ENCODE results near the gene ZNF483. TPM values are rescaled to one million over a fixed set of nuclear protein-coding genes. Genes with fewer than 3 reads are reported as not detected.
"Not testable (repeated sequence)": the region's sequence is repeated elsewhere in the genome, so short reads cannot be mapped to it uniquely, and the experiment has no call there.

The ZNF483 gene
- total RNA-seq = 1.8 and 2.2 TPM in 2 replicates

DNA sequence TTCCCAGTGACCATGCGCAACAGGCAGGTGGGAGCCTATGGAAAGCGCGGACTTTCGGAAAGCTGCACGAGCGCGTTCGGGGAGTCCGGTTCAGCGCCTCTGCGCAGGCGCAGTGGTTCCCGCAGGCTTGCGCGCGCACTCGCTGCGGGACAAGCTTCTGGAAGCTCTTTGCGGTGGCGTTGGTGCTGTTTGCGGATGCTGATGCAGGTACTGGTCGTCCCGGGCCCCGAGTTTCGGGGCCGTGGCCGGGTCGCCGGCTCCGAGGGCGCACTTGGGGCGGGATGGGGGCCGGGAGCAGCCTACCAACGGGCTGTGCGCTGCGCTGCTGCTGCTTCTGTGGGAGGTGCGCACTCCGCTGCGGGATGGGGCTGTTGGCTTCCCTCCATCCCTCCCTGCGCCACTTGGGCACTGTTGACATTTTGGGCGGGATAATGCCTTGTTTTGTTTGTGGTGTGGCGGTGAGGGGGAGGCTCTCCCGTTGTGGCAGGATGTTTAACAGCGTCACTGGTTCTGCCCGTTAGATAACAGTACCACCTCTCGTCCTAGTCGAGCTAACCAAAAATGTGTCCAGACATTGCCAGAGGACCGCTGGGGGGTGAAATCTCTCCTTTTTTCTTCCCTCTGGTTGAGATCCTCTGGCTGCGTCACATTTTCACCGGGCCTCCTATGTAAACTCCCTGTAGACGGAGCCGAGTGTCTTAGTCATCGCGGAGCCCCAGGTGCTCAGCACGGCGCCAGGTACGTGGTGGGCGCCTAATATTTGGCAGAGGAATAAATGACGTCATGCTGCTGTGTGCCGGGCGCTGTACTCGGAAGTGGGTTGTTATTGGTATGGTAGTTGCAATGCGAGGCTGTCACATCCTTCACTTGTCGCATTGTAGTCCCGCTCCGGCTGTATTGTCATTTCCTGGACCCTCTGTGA is at the start of gene ZNF483:
Gene ZNF483, plus strand, starts transcription at position 124 of the 922 bp plus-strand sequence. CDS start 2,217 bp downstream, outside the sequence.
- Mint-ChIP-seq H3K27me3 (no peaks in the 10 kb centered on the region), H3K4me1 (peaks cover 14% of the 10 kb centered on the region), H3K27ac (peak within 1 kb of the TSS; percentile 81), H3K36me3 (ENCODE audit: low read depth) (peaks cover 3% of the 10 kb centered on the region), H3K9me3 (no peaks in the 10 kb centered on the region), H3K4me3 (peak within 1 kb of the TSS; percentile 88)
- intact Hi-C loops (cut with micrococcal nuclease) = loop anchor here (1.0 kb wide), 1 partner anchor 41 kb away; the partner anchor contains the start of gene ECPAS
- DNase-seq = peak; percentile 91

DNA sequence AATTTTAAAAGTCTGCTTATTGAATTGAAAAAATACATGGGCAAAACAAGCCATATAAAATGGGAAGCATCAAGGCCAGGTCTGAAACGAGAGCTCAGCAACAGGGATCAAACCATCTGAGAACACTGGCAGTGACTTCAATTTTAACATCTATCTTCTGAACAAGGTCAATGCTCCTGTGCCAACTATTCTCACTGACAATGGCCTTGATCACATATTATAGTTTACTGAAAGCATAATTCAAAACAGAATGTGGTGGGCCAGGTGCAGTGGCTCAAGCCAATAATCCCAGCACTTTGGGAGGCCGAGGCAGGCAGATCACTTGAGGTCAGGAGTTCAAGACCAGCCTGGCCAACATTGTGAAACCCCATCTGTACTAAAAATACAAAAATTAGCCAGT is 49.8 kb upstream of the ZNF483 start:
- Mint-ChIP-seq H3K27ac (no peak overlapping the region), H3K4me1 (peaks cover 38% of the 10 kb centered on the region), H3K36me3 (ENCODE audit: low read depth) (peaks cover 22% of the 10 kb centered on the region), H3K27me3 (no peaks in the 10 kb centered on the region), H3K4me3 (no peak overlapping the region), H3K9me3 (no peaks in the 10 kb centered on the region)
- no peak for DNase-seq
- intact Hi-C loops (cut with micrococcal nuclease) = no loop called here

DNA sequence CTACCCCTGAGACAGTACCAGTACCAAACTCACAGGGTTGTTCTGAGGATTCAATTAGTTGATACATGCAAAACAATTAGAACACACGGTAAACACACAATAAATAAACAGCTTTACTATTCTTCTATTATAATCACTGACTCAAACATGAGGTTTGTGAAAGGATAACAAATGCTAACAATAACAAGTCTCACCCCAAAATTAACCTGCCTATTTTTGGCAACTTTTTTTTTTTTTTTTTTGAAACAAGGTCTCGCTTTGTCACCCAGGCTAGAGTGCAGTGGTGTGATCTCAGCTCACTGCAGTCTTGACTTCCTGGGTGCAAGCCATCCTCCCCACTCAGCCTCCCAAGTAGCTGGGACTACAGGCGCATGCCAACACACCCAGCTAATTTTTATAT is 47.3 kb upstream of the ZNF483 start:
- Mint-ChIP-seq H3K27me3 (no peaks in the 10 kb centered on the region), H3K27ac (no peak overlapping the region), H3K36me3 (ENCODE audit: low read depth) (peaks cover 25% of the 10 kb centered on the region), H3K4me1 (peaks cover 45% of the 10 kb centered on the region), H3K9me3 (no peaks in the 10 kb centered on the region), H3K4me3 (no peak overlapping the region)
- DNase-seq = no peak
- intact Hi-C loops (cut with micrococcal nuclease) = no loop called here

GRCh38 chr9:111481885-111482636 is 42.9 kb upstream of the ZNF483 start:
- Mint-ChIP-seq H3K36me3 (ENCODE audit: low read depth) (peaks cover 18% of the 10 kb centered on the region), H3K4me1 (peaks cover 38% of the 10 kb centered on the region)

GRCh38 chr9:111482694-111483438 is 42.1 kb upstream of the ZNF483 start:
- Mint-ChIP-seq H3K9me3 (no peaks in the 10 kb centered on the region), H3K27me3 (peaks cover 10% of the 10 kb centered on the region), H3K36me3 (ENCODE audit: low read depth) (peaks cover 14% of the 10 kb centered on the region), H3K4me3 (peak overlapping the region; percentile 81), H3K27ac (peak overlapping the region; percentile 84), H3K4me1 (peaks cover 32% of the 10 kb centered on the region)
- intact Hi-C loops (cut with micrococcal nuclease) = loop anchor here (1.0 to 10.0 kb wide), 3 partner anchors 41 to 892 kb away; partner anchors contain the start of gene GNG10
- peak; percentile 91 for DNase-seq

More at GRCh38 chr9:111481885-111482636, 42.9 kb upstream of the ZNF483 start:
- H3K27ac Mint-ChIP-seq = peak overlapping the region; percentile 84
- intact Hi-C loops (cut with micrococcal nuclease) = loop anchor here (5.0 to 10.0 kb wide), 2 partner anchors 40 to 893 kb away; no protein-coding TSS in a partner anchor
- H3K27me3 Mint-ChIP-seq = peaks cover 3% of the 10 kb centered on the region
- peak overlapping the region; percentile 81 for H3K4me3 Mint-ChIP-seq
- H3K9me3 Mint-ChIP-seq = no peaks in the 10 kb centered on the region
- no peak for DNase-seq

DNA sequence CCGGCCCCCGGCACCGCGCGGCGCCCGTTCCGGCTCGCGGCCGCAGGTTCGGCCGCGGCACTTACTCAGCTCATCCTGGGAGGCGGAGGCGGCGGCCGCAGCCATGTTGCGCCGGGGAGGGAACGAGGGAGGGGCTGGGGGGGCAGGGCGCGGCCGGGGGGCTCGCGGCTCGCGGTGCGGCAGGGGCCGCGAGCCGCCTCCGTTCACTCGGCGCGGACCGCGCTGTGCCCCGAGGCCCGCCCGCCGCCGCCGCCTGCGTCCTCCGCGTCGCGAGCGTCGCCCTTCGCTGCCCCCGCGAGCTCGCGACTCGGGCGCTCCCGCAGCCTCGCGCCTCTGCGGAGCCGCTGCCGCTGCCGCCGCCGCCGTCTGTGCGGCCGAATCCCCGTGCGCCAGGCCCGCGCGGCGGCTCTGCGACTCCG is 41.5 kb upstream of the ZNF483 start:
- peaks cover 33% of the 10 kb centered on the region for H3K4me1 Mint-ChIP-seq
- peaks cover 11% of the 10 kb centered on the region for H3K27me3 Mint-ChIP-seq
- no peaks in the 10 kb centered on the region for H3K9me3 Mint-ChIP-seq
- intact Hi-C loops (cut with micrococcal nuclease) = loop anchor here (1.0 to 10.0 kb wide), 3 partner anchors 41 to 891 kb away; partner anchors contain the start of gene GNG10
- DNase-seq = no peak
- no peak overlapping the region for H3K27ac Mint-ChIP-seq
- no peak overlapping the region for H3K4me3 Mint-ChIP-seq
- peaks cover 14% of the 10 kb centered on the region for H3K36me3 Mint-ChIP-seq (ENCODE audit: low read depth)

DNA sequence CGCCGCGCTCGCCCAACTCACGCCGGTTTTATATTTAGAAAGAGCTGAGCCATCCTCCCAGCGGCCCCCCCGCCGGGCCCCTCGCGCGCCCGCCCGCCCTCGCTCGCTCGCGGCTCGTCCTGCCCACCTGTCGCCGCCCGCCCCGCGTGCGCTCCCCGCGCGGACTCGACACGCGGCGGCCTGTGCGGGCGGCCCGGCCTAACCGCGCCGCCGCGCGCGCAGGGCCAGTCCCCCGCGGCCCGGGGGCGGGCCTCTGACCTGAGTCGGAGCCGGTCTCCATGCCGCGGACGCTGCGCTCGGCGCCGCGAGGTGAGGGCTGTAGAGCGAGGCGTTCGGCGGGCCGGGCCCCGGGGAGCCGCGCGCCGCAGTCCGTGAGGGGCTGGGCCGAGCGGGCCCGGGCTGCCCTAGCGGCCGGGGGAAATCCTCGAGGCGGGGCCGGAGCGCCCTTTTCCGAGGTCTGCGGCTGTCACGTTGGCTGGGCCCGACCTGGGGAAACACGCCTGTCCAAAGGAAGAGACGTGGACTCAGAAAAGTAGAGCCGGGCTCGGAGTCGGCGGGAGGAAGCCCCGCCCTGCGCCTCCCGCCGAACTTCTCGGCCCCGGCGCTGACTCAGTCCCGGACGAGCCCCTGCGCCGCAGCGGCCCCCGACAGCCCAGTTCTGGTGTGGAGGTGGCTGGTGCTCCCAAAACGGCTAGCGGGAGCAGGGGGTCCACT is 41.0 kb upstream of the ZNF483 start, which contains the start of gene ECPAS:
Gene ECPAS, minus strand, starts transcription at position 526 of the 714 bp plus-strand sequence. CDS start 11,465 bp downstream, outside the sequence.
- peak; percentile 90 for DNase-seq
- peaks cover 11% of the 10 kb centered on the region for H3K36me3 Mint-ChIP-seq (ENCODE audit: low read depth)
- H3K27me3 Mint-ChIP-seq = peaks cover 12% of the 10 kb centered on the region
- H3K4me3 Mint-ChIP-seq = peak within 1 kb of the TSS; percentile 89
- H3K4me1 Mint-ChIP-seq = peaks cover 29% of the 10 kb centered on the region
- H3K27ac Mint-ChIP-seq = peak within 1 kb of the TSS; percentile 76
- no peaks in the 10 kb centered on the region for H3K9me3 Mint-ChIP-seq
- intact Hi-C loops (cut with micrococcal nuclease) = loop anchor here (1.0 to 10.0 kb wide), 5 partner anchors 41 to 891 kb away; partner anchors contain the start of genes DNAJC25, GNG10 and ZNF483

DNA sequence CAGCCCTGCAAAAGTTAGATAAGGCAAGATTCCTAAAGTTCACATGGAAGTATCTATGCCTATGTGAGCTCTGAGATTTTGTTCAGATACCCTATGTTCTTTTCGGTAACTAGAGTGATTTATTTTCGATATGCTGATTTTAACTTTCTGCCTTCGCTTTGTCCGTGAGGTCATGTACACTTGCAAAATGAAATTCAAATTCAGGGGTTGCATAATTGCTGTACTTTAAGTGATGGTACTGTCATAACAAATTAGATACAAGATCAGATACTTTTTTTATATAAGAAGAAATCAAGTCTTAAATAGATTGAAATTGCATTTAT is 40.4 kb upstream of the ZNF483 start:
- no peaks in the 10 kb centered on the region for H3K9me3 Mint-ChIP-seq
- peak overlapping the region; percentile 76 for H3K27ac Mint-ChIP-seq
- intact Hi-C loops (cut with micrococcal nuclease) = loop anchor here (1.0 to 10.0 kb wide), 4 partner anchors 41 to 890 kb away; partner anchors contain the start of genes DNAJC25 and ZNF483
- DNase-seq = no peak
- peaks cover 14% of the 10 kb centered on the region for H3K27me3 Mint-ChIP-seq
- H3K4me3 Mint-ChIP-seq = peak overlapping the region; percentile 89
- peaks cover 11% of the 10 kb centered on the region for H3K36me3 Mint-ChIP-seq (ENCODE audit: low read depth)
- H3K4me1 Mint-ChIP-seq = peaks cover 29% of the 10 kb centered on the region

DNA sequence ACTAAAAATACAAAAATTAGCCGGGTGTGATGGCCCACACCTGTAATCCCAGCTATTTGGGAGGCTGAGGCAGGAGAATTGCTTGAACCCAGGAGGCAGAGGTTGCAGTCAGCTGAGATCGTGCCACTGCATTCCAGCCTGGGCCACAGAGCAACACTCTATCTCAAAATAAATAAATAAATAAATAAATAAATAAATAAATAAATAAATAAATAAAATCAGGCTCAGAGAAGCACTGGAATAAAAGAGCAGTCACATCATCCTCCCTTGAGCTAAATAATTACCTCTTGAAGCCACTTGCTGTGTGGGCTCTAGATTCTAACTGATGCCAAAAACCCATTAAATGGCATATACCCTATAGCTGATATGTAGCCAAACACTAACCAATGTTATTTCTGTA is 27.8 kb upstream of the ZNF483 start:
- DNase-seq; H3K4me3 Mint-ChIP-seq; H3K27me3 Mint-ChIP-seq; H3K36me3 Mint-ChIP-seq (ENCODE audit: low read depth); H3K27ac Mint-ChIP-seq; H3K4me1 Mint-ChIP-seq; intact Hi-C loops (cut with micrococcal nuclease); H3K9me3 Mint-ChIP-seq: not testable (repeated sequence)

DNA sequence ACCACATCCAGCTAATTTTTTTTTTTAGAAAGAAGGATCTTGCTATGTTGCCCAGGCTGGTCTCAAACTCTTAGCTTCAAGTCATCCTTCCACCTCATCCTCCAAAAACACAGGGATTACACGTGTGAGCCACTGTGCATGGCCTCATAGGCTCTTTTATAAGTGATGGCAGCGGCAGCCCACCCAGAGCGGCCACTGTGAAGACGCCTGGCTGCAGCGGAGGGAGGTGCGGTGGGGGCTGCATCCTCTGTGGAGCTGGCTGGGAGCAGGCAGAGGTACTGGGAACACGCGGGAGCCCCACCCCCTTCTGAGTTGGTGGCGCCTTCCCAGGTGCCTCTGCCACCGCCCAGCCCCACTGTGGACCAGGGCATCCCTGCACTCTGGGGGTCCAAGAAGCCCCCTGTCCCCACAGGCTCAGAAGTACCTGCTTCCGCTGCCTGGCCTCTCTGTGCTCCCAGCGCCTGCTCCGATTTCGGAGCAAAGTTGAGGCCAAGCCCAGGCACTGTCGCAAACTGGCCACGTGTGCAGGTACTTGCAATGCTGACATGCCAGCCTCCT is 23.9 kb upstream of the ZNF483 start:
- no peak overlapping the region for H3K27ac Mint-ChIP-seq
- H3K4me1 Mint-ChIP-seq = no peaks in the 10 kb centered on the region
- H3K9me3 Mint-ChIP-seq = peaks cover 5% of the 10 kb centered on the region
- H3K27me3 Mint-ChIP-seq = peaks cover 2% of the 10 kb centered on the region
- no peak for DNase-seq
- no peaks in the 10 kb centered on the region for H3K36me3 Mint-ChIP-seq (ENCODE audit: low read depth)
- intact Hi-C loops (cut with micrococcal nuclease) = no loop called here
- H3K4me3 Mint-ChIP-seq = no peak overlapping the region

GRCh38 chr9:111501648-111502047 is 23.3 kb upstream of the ZNF483 start:
- Mint-ChIP-seq H3K9me3 (peaks cover 5% of the 10 kb centered on the region), H3K27ac (no peak overlapping the region), H3K4me3 (no peak overlapping the region), H3K4me1 (no peaks in the 10 kb centered on the region), H3K27me3 (peaks cover 2% of the 10 kb centered on the region), H3K36me3 (ENCODE audit: low read depth) (no peaks in the 10 kb centered on the region)
- intact Hi-C loops (cut with micrococcal nuclease) = no loop called here
- DNase-seq = no peak

GRCh38 chr9:111502506-111502905 is 22.5 kb upstream of the ZNF483 start:
- Mint-ChIP-seq H3K27ac (no peak overlapping the region), H3K27me3 (peaks cover 2% of the 10 kb centered on the region), H3K4me3 (no peak overlapping the region), H3K36me3 (ENCODE audit: low read depth) (no peaks in the 10 kb centered on the region), H3K4me1 (no peaks in the 10 kb centered on the region), H3K9me3 (peaks cover 3% of the 10 kb centered on the region)
- DNase-seq = no peak
- intact Hi-C loops (cut with micrococcal nuclease) = no loop called here
